Endothelial cell of umbilical vein (primary cell): ENCODE measurements around the gene GRAMD1B. TPM values are rescaled to one million over a fixed set of nuclear protein-coding genes. Genes with fewer than 3 reads are reported as not detected.

Experiments used
- BruUV-seq: library from RNA; stranded (reverse); fragments of 400-500 nt; replicated peaks from 2 replicates; lab custom pipeline; 2021; lab: Mats Ljungman, UMichigan
- CTCF ChIA-PET: fragments of 300-600, 350-600 bp; sonication (Branson Sonifier 250); formaldehyde crosslinking; loops from one replicate; lab custom pipeline; 2021; ENCODE audit warnings: antibody characterized with exemption, inconsistent platforms; lab: Charles Lee
- POLR2A ChIA-PET: fragments of 300-600, 350-600 bp; sonication (Branson Sonifier 250); formaldehyde crosslinking; loops from one replicate; lab custom pipeline; 2021; ENCODE audit warnings: antibody characterized with exemption, inconsistent platforms; lab: Charles Lee
- DNase-seq: peaks from one replicate; pipeline ENCODE4 v3.0.0-alpha.2; 2011; ENCODE audit warnings: low read depth, low spot score
- FAIRE-seq: peaks from 2 replicates; lab custom pipeline; 2011; peaks lifted over from hg19 to GRCh38; lab: Jason Lieb, UNC
- H2AFZ ChIP-seq: 2 replicates; pipeline ENCODE4 v1.6.0; 2012; ENCODE audit warnings: low read depth, low read length, control low read depth, inconsistent platforms
- H3K27ac ChIP-seq: 2 replicates; pipeline ENCODE4 v1.5.1; 2011; ENCODE audit warnings: low read depth, mild to moderate bottlenecking, control low read depth, low read length, moderate library complexity; ENCODE audit not compliant: insufficient read depth
- H3K27me3 ChIP-seq, 2 experiments: 2 replicates each; pipeline versions ENCODE4 v1.6.0 to v1.6.1; 2011; ENCODE audit warnings: low read length in 2 of 2, mixed read lengths in 1 of 2; ENCODE audit not compliant: control insufficient read depth in 2 of 2, insufficient read depth in 2 of 2
- H3K36me3 ChIP-seq, 2 experiments: 2 replicates in 1 of 2; 3 replicates in 1 of 2; pipeline ENCODE4 v1.5.1; 2011; ENCODE audit warnings: low read length in 2 of 2, mild to moderate bottlenecking in 1 of 2, moderate library complexity in 1 of 2; ENCODE audit not compliant: control insufficient read depth in 2 of 2, insufficient read depth in 2 of 2; ENCODE audit errors: extremely low read depth in 1 of 2
- H3K4me1 ChIP-seq: 3 replicates; pipeline ENCODE4 v1.5.1; 2011; ENCODE audit warnings: mild to moderate bottlenecking, low read length; ENCODE audit not compliant: control insufficient read depth, insufficient read depth; ENCODE audit errors: extremely low read depth
- H3K4me2 ChIP-seq: 2 replicates; pipeline ENCODE4 v1.6.1; 2011; ENCODE audit warnings: low read length, control low read depth, mixed read lengths; ENCODE audit not compliant: insufficient read depth
- H3K4me3 ChIP-seq, 3 experiments: fragments of 200-600 bp in 1 of 3; sonication (generic), shearing (Covaris generic) in 1 of 3; replicated peaks in 1 of 3; 2 replicates each; pipeline ENCODE4 v1.5.1; 2011 to 2016; ENCODE audit warnings: control low read depth in 3 of 3, low read length in 3 of 3, mild to moderate bottlenecking in 2 of 3, inconsistent platforms in 1 of 3, low read depth in 1 of 3, moderate library complexity in 1 of 3; ENCODE audit not compliant: insufficient read depth in 1 of 3
- H3K79me2 ChIP-seq: 2 replicates; pipeline ENCODE4 v1.6.0; 2012; ENCODE audit warnings: low read length, inconsistent platforms; ENCODE audit not compliant: control insufficient read depth, insufficient read depth
- H3K9ac ChIP-seq: replicated peaks from 2 replicates; pipeline ENCODE3; 2011; ENCODE audit warnings: low read length, control low read depth; ENCODE audit not compliant: insufficient read depth; ENCODE audit errors: extremely low read depth
- H3K9me1 ChIP-seq: replicated peaks from 3 replicates; pipeline ENCODE4 v1.6.0; 2011; ENCODE audit warnings: mild to moderate bottlenecking, low read length; ENCODE audit not compliant: control insufficient read depth, insufficient read depth; ENCODE audit errors: extremely low read depth
- H3K9me3 ChIP-seq: replicated peaks from 2 replicates; pipeline ENCODE4 v1.5.1; 2012; ENCODE audit warnings: low read length, inconsistent platforms; ENCODE audit not compliant: control insufficient read depth, insufficient read depth
- H4K20me1 ChIP-seq: replicated peaks from 2 replicates; pipeline ENCODE3; 2011; ENCODE audit warnings: mild to moderate bottlenecking, low read length; ENCODE audit not compliant: control insufficient read depth, insufficient read depth; ENCODE audit errors: extremely low read depth
- EZH2 ChIP-seq: IDR thresholded peaks from 2 replicates; pipeline ENCODE4 v1.6.1; 2012; ENCODE audit warnings: borderline replicate concordance, low read depth, mild to moderate bottlenecking, moderate library complexity, low read length, inconsistent platforms; ENCODE audit not compliant: severe bottlenecking
- FOS ChIP-seq: IDR thresholded peaks from 2 replicates; pipeline ENCODE4 v1.6.1; 2011; ENCODE audit warnings: mild to moderate bottlenecking, low read length, moderate library complexity, borderline replicate concordance; ENCODE audit not compliant: insufficient read depth
- GATA2 ChIP-seq: IDR thresholded peaks from 2 replicates; pipeline ENCODE4 v1.7.0; 2011; ENCODE audit warnings: low read depth, mild to moderate bottlenecking, moderate library complexity, mixed read lengths, low read length; ENCODE audit not compliant: insufficient read length, insufficient read depth
- JUN ChIP-seq: IDR thresholded peaks from 2 replicates; pipeline ENCODE4 v1.6.1; 2011; ENCODE audit warnings: borderline replicate concordance, low read depth; ENCODE audit not compliant: insufficient read length, insufficient read depth
- MYC ChIP-seq: IDR thresholded peaks from one replicate; pipeline ENCODE4 v1.6.1; 2011; ENCODE audit warnings: mild to moderate bottlenecking, low read depth, low read length
- POLR2A ChIP-seq: IDR thresholded peaks from 2 replicates; pipeline ENCODE4 v1.6.1; 2012; ENCODE audit warnings: low read depth, mild to moderate bottlenecking, control low read depth, low read length
- POLR2AphosphoS5 ChIP-seq: IDR thresholded peaks from 2 replicates; pipeline ENCODE4 v1.6.1; 2012; ENCODE audit warnings: low read depth, mild to moderate bottlenecking, control low read depth, low read length, moderate library complexity; ENCODE audit not compliant: insufficient read depth
- dilution Hi-C: fragments of 300-500 bp; cut with MboI; formaldehyde crosslinking; loops from one replicate; pipeline ENCODE4 v1.15.0; 2019; ENCODE audit warnings: low sequenced_read_pairs; ENCODE audit not compliant: extremely low pct_ligation_motif_present
- intact Hi-C: fragments of 100-400 bp; cut with micrococcal nuclease; formaldehyde crosslinking; loops from one replicate; pipeline ENCODE4 v1.10.0; 2022
- polyA plus RNA-seq, 4 experiments: library from polyadenylated mRNA; depleted of rRNA in 3 of 4; stranded (reverse) in 3 of 4; unstranded in 1 of 4; fragments of >200 nt; gene quantifications; 2 replicates each; pipeline versions ENCODE4 v1.2.1 to v1.2.3, GENCODE V29; 2011 to 2012; ENCODE audit warnings: missing spikeins in 1 of 4
- total RNA-seq: library from RNA; stranded (reverse); gene quantifications from 2 replicates; pipeline ENCODE4 v1.2.3, GENCODE V29; 2021
- TF ChIP-seq, protein P1 (sequence below): IDR thresholded peaks from 2 replicates; pipeline ENCODE4 v1.6.1; 2011; ENCODE audit not compliant: insufficient read depth, insufficient read length
- TF ChIP-seq, protein P2 (sequence below), 2 donors: IDR thresholded peaks; 1 replicate in 1 of 2; 2 replicates in 1 of 2; pipeline ENCODE4 v1.5.1; 2011; ENCODE audit warnings: low read length in 2 of 2, mild to moderate bottlenecking in 2 of 2, moderate library complexity in 2 of 2, control low read depth in 1 of 2, inconsistent platforms in 1 of 2, low read depth in 1 of 2; ENCODE audit not compliant: insufficient read depth in 1 of 2; ENCODE audit errors: extremely low read depth in 1 of 2

Gene GRAMD1B
- total and polyA plus RNA-seq, 2 donors (not counting 3 experiments of a cell fraction or from before 2014, with no cell fraction given), result 5.1 to 11.1 TPM

DNA sequence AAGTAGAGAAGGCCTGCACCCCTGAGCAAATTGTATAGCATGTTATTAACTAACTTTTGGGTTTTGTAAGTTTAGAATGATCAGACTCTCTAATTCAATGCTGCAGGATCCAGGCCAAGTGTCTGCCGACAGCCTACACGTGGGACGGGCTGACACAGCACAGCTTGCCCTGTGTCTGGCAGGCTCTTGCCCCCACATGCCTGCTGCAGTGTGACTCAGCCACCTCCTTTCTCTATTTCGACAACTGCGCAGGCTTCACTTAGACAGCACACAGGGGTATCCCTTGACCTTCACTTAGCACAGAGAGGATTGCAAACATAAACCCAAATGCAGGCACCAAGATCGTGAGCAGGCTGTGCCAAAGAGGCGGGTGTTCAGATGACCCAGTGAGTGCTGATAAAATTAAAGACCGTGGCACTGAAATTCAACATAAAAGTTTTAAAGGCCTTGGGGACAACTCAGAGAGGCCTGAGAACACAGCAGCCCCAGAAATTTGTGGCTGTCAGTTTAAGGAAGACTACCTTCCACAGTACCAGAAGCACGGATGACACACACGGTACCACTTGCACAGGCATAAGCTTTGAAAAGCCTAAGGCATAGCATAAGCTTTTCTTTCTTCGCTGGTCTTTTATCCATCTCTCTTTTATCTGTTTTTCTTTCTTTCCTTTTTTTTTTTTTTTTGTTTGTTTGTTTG, 186.6 kb downstream of the GRAMD1B start:
- Histone ChIP-seq H3K36me3 (peaks cover 0 to 4% of the 10 kb centered on the region in 2 experiments), H3K9me1 (no peaks in the 10 kb centered on the region), H3K4me2 (no peak overlapping the region), H3K4me3 (no peak overlapping the region), H3K4me1 (no peaks in the 10 kb centered on the region), H3K27ac (no peak overlapping the region), H2AFZ (no peak overlapping the region), H4K20me1 (no peaks in the 10 kb centered on the region), H3K9ac (no peak overlapping the region), H3K9me3 (no peaks in the 10 kb centered on the region), H3K27me3 (no peaks in the 10 kb centered on the region), H3K79me2 (no peaks in the 10 kb centered on the region)
- dilution Hi-C loops (no loop called here), intact Hi-C loops (no loop called here)
- TF ChIP-seq, protein P1, sequence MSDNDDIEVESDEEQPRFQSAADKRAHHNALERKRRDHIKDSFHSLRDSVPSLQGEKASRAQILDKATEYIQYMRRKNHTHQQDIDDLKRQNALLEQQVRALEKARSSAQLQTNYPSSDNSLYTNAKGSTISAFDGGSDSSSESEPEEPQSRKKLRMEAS, result no peak
- no peak for TF ChIP-seq POLR2A
- no peak for TF ChIP-seq GATA2
- no peak for TF ChIP-seq JUN
- no peak for TF ChIP-seq FOS
- TF ChIP-seq, protein P2, sequence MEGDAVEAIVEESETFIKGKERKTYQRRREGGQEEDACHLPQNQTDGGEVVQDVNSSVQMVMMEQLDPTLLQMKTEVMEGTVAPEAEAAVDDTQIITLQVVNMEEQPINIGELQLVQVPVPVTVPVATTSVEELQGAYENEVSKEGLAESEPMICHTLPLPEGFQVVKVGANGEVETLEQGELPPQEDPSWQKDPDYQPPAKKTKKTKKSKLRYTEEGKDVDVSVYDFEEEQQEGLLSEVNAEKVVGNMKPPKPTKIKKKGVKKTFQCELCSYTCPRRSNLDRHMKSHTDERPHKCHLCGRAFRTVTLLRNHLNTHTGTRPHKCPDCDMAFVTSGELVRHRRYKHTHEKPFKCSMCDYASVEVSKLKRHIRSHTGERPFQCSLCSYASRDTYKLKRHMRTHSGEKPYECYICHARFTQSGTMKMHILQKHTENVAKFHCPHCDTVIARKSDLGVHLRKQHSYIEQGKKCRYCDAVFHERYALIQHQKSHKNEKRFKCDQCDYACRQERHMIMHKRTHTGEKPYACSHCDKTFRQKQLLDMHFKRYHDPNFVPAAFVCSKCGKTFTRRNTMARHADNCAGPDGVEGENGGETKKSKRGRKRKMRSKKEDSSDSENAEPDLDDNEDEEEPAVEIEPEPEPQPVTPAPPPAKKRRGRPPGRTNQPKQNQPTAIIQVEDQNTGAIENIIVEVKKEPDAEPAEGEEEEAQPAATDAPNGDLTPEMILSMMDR (IDR thresholded peaks at IDR 0.05; ENCODE audit: extremely low read depth in 1 of 2, insufficient read depth in 1 of 2, low read depth in 1 of 2, low read length in 2 of 2), result no peak
- TF ChIP-seq EZH2, result no peak
- TF ChIP-seq MYC, result no peak
- TF ChIP-seq POLR2AphosphoS5, result no peak
- POLR2A ChIA-PET, result no interaction called here
- CTCF ChIA-PET, result interaction anchor here (1.2 to 1.5 kb wide), 2 partner anchors 18 to 36 kb away, joined by 3 to 5 read pairs; no protein-coding TSS in a partner anchor
- no peak for DNase-seq
- FAIRE-seq, result no peak
- no TSS peak for BruUV-seq
